Ascending aorta (tissue), 2 donors: ENCODE data around the gene GPR179. TPM values are rescaled to one million over a fixed set of nuclear protein-coding genes. Genes with fewer than 3 reads are reported as not detected.

Source experiments
- DNase-seq, 2 donors: peaks; one replicate each; pipeline ENCODE4 v3.0.0-alpha.2; 2019; ENCODE audit warnings: low spot score in 2 of 2
- H3K27ac ChIP-seq, 2 donors: fragments of 200-600 bp; sonication (generic); one replicate each; pipeline ENCODE4 v1.5.1; 2016 to 2017; ENCODE audit warnings: mild to moderate bottlenecking in 1 of 2
- H3K27me3 ChIP-seq: fragments of 200-600 bp; sonication (generic); one replicate; pipeline ENCODE4 v1.5.1; 2017
- H3K36me3 ChIP-seq, 2 donors: fragments of 200-600 bp; sonication (generic); one replicate each; pipeline ENCODE4 v1.5.1; 2016
- H3K4me1 ChIP-seq, 2 donors: fragments of 200-600 bp; sonication (generic); one replicate each; pipeline ENCODE4 v1.5.1; 2016 to 2017; ENCODE audit warnings: mild to moderate bottlenecking in 1 of 2
- H3K4me3 ChIP-seq, 2 donors: fragments of 200-600 bp; sonication (generic); one replicate each; pipeline ENCODE4 v1.5.1; 2016 to 2017; ENCODE audit warnings: mild to moderate bottlenecking in 1 of 2
- H3K9me3 ChIP-seq, 2 donors: fragments of 200-600 bp; sonication (generic); one replicate each; pipeline ENCODE4 v1.5.1; 2016
- CTCF ChIP-seq, 3 experiments: fragments of 200-600 bp in 2 of 3; fragments of 450-650 bp in 1 of 3; sonication (generic) in 2 of 3; IDR thresholded peaks; one replicate each; pipeline ENCODE4 v1.5.1; 2016 to 2019; ENCODE audit warnings: antibody characterized with exemption in 3 of 3, mild to moderate bottlenecking in 1 of 3, moderate library complexity in 1 of 3
- intact Hi-C: fragments of 100-400 bp; cut with DNase I; formaldehyde crosslinking; loops from one replicate; pipeline ENCODE4 v1.15.1; 2023
- total RNA-seq: library from RNA; depleted of rRNA; stranded (reverse); fragments of >200 nt; gene quantifications from one replicate; pipeline ENCODE4 v1.1.0, GENCODE V29; 2016

The GPR179 gene
- total RNA-seq, 1 donor from 2014 or later = not detected

DNA sequence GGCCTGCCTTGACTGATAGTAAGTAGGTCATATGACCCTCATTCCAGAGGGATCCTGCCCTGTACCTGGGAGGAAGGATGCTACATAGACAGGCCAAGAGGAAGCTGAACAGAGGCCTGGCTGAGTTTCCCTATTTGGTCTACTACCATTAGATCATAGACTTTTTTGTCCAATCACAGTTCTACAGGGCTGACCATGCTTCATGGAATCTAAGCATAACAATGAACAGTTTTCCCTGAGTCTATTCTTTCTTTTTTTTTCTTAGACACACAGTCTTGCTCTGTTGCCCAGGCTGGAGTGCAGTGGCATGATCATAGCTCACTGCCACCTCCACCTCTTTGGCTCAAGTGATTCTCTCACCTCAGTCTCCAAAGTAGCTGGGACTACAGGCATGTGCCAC is 3.9 kb downstream of the GPR179 start:
- Histone ChIP-seq H3K27me3 (no peaks in the 10 kb centered on the region), H3K36me3 (no peaks in the 10 kb centered on the region), H3K4me1 (no peaks in the 10 kb centered on the region), H3K27ac (no peak overlapping the region), H3K4me3 (no peak overlapping the region), H3K9me3 (no peaks in the 10 kb centered on the region)
- intact Hi-C loops = no loop called here
- no peak for TF ChIP-seq CTCF (IDR thresholded peaks at IDR 0.05)
- DNase-seq = no peak

DNA sequence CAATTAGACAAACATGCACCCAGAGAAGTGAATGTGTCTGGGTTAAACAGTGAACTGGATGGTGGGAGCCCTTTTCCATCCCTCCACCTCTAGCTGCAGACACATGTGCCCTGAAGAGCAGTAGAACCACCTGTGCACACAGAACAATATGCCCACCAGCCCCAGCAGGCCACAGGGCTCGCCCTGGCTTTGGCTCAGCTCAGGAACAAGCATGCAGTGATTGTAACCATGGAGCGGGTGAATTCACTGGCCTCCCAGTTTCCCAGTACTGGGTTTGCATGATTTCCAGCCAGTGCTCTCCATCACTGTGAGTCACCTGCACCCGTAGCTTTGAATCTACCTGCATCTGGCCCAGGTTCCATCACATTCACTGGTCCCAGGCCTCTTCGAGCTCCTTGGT is 5.2 kb downstream of the GPR179 start:
- no peak for TF ChIP-seq CTCF (IDR thresholded peaks at IDR 0.05)
- no peak for DNase-seq
- no peaks in the 10 kb centered on the region for H3K36me3 ChIP-seq
- no peaks in the 10 kb centered on the region for H3K4me1 ChIP-seq
- H3K27me3 ChIP-seq = no peaks in the 10 kb centered on the region
- no peak overlapping the region for H3K27ac ChIP-seq
- no peak overlapping the region for H3K4me3 ChIP-seq
- H3K9me3 ChIP-seq = no peaks in the 10 kb centered on the region
- intact Hi-C loops = no loop called here

DNA sequence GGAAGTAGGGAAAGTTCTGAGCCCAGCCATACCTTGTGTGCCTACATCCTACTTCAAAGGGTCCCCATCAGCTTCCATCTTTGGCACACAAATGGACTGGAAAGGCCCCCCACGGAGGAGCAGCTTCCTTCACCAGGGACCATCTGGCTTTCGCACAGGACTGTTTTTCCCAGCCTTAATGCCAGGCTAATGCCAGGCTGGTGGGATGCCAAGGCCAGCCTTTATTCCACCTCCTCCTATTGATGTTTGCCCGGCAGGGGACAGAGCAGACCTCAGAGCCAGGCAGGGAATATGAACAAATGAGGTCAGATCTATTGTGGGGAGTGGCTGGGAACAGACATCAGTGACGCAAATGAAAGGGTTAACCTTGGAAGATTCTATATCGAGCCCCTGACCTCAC is 5.7 kb downstream of the GPR179 start:
- no peaks in the 10 kb centered on the region for H3K36me3 ChIP-seq
- DNase-seq = no peak
- intact Hi-C loops = no loop called here

DNA sequence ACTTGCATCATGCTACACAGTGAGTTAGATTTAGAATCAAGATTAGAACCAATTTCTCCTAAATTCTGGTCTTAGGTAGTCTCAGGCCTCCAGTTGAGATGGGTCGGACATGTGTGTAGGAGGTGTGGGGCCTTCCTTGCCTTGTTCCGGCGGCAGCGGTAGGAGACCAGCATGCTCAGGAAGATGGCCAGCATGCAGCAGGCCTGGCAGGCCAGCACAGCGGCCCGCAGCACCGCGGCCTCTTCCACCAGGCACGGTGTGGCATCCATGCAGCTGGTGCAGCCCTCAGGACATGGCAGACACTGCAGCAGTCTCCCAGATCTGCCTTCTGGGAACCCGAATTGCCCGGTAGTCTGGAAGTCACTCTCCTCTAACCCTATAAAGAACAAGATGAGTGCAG is 6.9 kb downstream of the GPR179 start:
- Histone ChIP-seq H3K4me3 (no peak overlapping the region), H3K27ac (no peak overlapping the region), H3K4me1 (no peaks in the 10 kb centered on the region), H3K27me3 (no peaks in the 10 kb centered on the region), H3K36me3 (no peaks in the 10 kb centered on the region), H3K9me3 (no peaks in the 10 kb centered on the region)
- no peak for DNase-seq
- no peak for TF ChIP-seq CTCF (IDR thresholded peaks at IDR 0.05)
- intact Hi-C loops = no loop called here

More for the DNA sequence above, 5.7 kb downstream of the GPR179 start:
- no peaks in the 10 kb centered on the region for H3K27me3 ChIP-seq
- no peak overlapping the region for H3K4me3 ChIP-seq
- no peaks in the 10 kb centered on the region for H3K4me1 ChIP-seq
- no peaks in the 10 kb centered on the region for H3K9me3 ChIP-seq
- no peak overlapping the region for H3K27ac ChIP-seq
- TF ChIP-seq CTCF (IDR thresholded peaks at IDR 0.05) = no peak

GRCh38 chr17:38334480-38335364 is 9.0 kb downstream of the GPR179 start:
- intact Hi-C loops = no loop called here
- no peak overlapping the region for H3K27ac ChIP-seq
- no peak overlapping the region for H3K4me3 ChIP-seq
- H3K36me3 ChIP-seq = no peaks in the 10 kb centered on the region
- TF ChIP-seq CTCF (IDR thresholded peaks at IDR 0.05) = no peak
- H3K9me3 ChIP-seq = no peaks in the 10 kb centered on the region
- H3K27me3 ChIP-seq = no peaks in the 10 kb centered on the region
- no peaks in the 10 kb centered on the region for H3K4me1 ChIP-seq
- no peak for DNase-seq
